ENCODE results near the gene FADS3.

Gene FADS3

DNA sequence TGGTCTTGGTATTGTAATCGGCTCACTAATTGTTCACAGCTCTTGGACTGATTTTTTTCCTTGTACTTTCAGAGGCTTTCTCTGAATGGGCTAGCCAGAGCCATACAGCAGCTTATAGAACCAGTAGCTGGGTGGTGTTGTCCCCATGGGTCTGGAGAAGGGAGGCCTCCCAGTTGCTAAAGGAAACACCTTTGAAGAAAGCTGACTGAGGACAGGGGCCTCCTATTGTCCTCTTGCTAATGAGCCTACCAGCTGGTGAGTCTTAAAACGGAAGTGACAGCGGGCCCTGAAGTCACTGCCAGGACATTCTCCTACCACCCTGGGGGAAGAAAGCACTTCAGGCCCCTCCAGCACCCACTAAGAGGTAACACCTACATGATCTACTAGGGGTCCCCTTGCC, 9.9 kb downstream of the FADS3 start:
- DNase-seq (ENCODE audit: low read depth) = no peak
- no peak overlapping the region for H3K4me3 ChIP-seq (ENCODE audit: low read length)
- no peak for TF ChIP-seq CTCF (IDR thresholded peaks at IDR 0.05; ENCODE audit: insufficient read depth, low read depth, low read length, missing control alignments)

DNA sequence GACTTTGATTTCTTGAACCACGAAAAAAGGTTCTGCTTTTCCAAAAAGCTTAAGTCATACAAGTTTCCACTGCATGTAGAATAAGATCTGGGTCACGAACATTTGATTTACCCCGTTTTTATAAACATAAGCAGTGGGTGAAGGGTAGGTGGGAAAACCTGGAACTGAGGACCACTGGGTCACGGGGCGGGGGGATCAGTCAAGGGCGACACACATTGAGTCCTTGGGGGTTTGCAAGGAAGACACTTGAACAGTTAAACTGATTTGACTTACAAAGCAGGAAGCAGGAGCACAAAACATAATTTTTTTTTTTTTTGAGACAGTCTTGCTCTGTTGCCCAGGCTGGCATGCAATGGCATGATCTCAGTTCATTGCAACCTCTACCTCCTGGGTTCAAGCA, 10.9 kb downstream of the FADS3 start:
- TF ChIP-seq CTCF (IDR thresholded peaks at IDR 0.05; ENCODE audit: insufficient read depth, low read depth, low read length, missing control alignments) = no peak

GRCh38 chr11:61880031-61880430, 11.3 kb downstream of the FADS3 start:
- H3K4me3 ChIP-seq (ENCODE audit: low read length) = no peak overlapping the region
- no peak for DNase-seq (ENCODE audit: low read depth)
- TF ChIP-seq CTCF (IDR thresholded peaks at IDR 0.05; ENCODE audit: insufficient read depth, low read depth, low read length, missing control alignments) = no peak

More for the DNA sequence above, 10.9 kb downstream of the FADS3 start:
- DNase-seq (ENCODE audit: low read depth) = no peak
- no peak overlapping the region for H3K4me3 ChIP-seq (ENCODE audit: low read length)

- DNase-seq (ENCODE audit: low read depth) = no peak
- no peak for TF ChIP-seq CTCF (IDR thresholded peaks at IDR 0.05; ENCODE audit: insufficient read depth, low read depth, low read length, missing control alignments)
- no peak overlapping the region for H3K4me3 ChIP-seq (ENCODE audit: low read length)
These were observed 12.2 kb downstream of the FADS3 start for GRCh38 chr11:61879152-61879551.

DNA sequence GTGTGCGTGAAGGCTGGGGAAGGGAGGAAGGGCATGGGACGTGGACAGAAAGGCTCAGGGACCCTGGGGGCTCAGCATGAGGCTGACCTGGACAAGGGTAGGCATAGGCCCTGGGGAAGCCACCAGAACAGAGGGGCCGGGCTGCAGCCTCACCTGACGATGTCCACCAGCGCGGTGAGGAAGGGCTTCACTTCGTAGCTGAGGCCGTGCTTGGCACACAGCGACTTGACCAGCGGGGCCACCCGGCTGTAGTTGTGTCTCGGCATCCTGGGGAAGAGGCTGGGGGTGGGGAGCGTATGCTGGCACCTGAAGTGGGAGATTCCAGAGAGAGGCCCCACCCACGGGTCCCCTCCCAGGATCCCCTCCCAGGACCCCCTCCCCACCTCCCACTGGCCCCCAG, 15.6 kb downstream of the FADS3 start:
- no peak overlapping the region for H3K4me3 ChIP-seq (ENCODE audit: low read length)
- TF ChIP-seq CTCF (IDR thresholded peaks at IDR 0.05; ENCODE audit: insufficient read depth, low read depth, low read length, missing control alignments) = no peak
- DNase-seq (ENCODE audit: low read depth) = no peak

GRCh38 chr11:61874853-61875252, 16.5 kb downstream of the FADS3 start:
- no peak for DNase-seq (ENCODE audit: low read depth)

More at GRCh38 chr11:61874853-61875252, 16.5 kb downstream of the FADS3 start:
- no peak for TF ChIP-seq CTCF (IDR thresholded peaks at IDR 0.05; ENCODE audit: insufficient read depth, low read depth, low read length, missing control alignments)
- H3K4me3 ChIP-seq (ENCODE audit: low read length) = no peak overlapping the region

Data from epithelial cell of esophagus (primary cell).